GM21619 (cell line): ENCODE measurements around the gene RNF38.
"Not testable (repeated sequence)": the region's sequence is repeated elsewhere in the genome, so short reads cannot be mapped to it uniquely, and the experiment has no call there.

Experiments used
- ATAC-seq: cut with Tn5 transposase; IDR thresholded peaks from one replicate; pipeline ENCODE4 v1.9.1; 2021; ENCODE audit not compliant: unreplicated experiment

Gene RNF38

DNA sequence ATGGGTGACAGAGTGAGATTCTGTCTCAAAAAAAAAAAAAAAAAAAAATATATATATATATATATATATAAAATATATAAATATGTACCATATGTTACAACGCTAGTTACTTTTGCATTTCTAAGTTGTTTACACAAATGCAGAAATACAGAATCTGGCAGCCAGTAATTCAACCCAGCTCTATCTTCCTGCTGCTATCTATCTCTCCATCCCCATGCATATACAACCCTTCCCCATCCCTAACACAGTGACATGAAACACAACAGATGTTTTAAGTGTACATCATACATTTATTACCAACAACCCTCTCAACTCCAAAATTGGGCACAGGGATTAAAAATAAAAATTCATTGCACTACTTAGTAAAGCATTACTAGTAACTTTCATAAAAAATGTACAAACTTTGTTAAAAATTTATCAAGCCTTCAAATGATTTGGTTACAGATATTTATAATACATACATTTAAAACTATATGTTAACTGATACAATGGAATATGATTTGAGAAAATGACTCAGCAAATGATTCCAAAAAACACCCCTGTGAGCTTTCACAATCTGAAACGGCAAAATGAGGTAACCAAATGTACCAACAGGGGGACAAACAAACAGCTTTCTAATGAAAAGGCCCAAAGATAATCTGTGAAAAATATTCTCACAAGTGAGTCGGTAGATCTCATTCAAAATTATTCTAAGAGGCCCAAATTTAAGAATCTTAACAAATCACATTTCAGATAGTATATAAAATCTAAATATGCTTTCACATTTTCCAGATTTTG, 63.8 kb downstream of the RNF38 start:
- no peak for ATAC-seq

GRCh38 chr9:36332006-36332405, 68.1 kb downstream of the RNF38 start:
- no peak for ATAC-seq

GRCh38 chr9:36328798-36329411, 71.2 kb downstream of the RNF38 start:
- ATAC-seq: no peak

DNA sequence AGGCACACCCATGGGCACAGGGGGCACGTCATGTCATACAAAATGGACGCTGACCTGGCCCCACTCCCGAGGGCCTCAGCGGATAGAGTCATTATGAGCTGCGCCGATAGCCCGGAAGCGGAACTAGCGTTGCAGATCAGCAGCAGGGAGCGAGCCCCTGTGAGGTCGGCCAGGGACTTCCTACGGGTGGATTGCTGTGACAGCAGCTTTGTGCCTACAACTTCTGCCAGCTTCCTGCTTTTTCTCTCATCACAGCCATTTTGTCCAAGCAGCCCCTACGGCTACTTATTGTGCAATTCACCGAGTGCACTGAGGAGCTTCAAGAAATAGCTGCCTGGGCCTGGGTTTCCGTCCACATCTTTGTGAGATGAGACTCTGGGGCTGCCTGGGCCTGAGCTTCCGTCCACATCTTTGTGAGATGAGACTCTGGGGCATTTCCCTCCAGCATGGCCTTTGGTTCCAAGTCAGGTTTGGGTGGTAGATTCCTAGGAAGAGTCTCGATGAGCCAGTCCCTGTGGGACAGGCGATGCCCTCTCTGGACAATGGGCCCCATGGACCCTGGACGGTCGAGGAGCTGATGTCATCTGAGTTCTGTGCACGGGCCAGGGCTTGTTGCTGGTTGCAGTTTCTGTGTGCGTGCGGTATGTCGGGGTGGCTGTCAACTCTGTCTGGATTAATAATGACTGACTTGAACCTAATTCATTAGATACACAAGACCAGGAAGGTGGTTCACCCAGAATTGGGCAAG, 74.8 kb downstream of the RNF38 start:
- no peak for ATAC-seq

- no peak for ATAC-seq
These were observed 76.1 kb downstream of the RNF38 start for GRCh38 chr9:36323926-36324325.

- no peak for ATAC-seq
These were observed 77.6 kb downstream of the RNF38 start for GRCh38 chr9:36322462-36322861.

- ATAC-seq: not testable (repeated sequence)
These were observed 78.2 kb downstream of the RNF38 start for GRCh38 chr9:36321903-36322302.

DNA sequence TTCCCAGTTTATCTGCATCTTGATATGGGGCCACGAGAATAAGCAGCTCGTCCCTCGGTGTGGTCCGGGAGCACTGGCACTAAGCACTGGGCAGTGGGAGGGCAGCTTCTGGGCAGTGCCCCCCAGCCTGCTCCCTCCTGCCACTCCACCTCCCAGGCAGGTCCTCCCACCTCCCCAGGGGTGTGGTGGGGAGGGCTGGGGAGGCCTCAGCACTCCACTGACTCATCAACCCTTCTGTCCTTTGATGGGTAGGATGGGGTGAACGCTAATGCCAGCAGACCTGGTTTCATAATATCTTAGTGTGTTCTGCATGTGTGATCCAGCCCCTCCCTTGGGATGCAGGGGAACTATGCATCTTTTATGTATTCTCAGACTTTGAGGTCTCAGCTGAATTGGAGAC, 79.6 kb downstream of the RNF38 start:
- ATAC-seq: no peak

GRCh38 chr9:36319806-36320205, 80.3 kb downstream of the RNF38 start:
- ATAC-seq: no peak

GRCh38 chr9:36319183-36319582, 80.9 kb downstream of the RNF38 start:
- ATAC-seq: no peak

DNA sequence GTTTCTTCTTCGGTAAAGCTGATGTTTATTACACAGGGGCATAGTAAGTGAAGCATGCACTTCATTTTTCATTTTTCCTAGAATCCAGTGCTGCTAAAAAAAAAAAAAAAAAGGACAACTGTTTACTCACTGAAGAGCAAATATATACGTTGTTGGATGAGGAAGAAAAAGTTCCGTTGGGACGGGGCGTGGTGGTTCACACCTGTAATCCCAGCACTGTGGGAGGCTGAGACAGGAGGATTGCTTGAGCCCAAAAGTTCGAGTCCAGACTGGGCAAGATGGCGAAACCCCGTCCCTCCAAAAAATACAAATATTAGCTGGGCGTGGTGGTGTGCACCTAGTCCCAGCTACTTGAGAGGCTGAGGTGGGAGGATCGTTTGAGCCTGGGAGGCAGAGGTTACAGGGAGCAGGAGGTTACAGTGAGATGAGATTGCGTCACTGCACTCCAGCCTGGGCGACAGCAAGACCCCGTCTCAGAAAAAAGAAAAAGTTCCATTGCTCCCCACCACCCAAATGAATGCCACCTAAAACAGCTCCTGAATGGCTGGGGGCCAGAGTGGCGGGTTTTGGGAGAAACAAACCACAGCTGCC, 81.8 kb downstream of the RNF38 start:
- no peak for ATAC-seq

- no peak for ATAC-seq
These were observed 82.3 kb downstream of the RNF38 start for GRCh38 chr9:36317766-36318165.

DNA sequence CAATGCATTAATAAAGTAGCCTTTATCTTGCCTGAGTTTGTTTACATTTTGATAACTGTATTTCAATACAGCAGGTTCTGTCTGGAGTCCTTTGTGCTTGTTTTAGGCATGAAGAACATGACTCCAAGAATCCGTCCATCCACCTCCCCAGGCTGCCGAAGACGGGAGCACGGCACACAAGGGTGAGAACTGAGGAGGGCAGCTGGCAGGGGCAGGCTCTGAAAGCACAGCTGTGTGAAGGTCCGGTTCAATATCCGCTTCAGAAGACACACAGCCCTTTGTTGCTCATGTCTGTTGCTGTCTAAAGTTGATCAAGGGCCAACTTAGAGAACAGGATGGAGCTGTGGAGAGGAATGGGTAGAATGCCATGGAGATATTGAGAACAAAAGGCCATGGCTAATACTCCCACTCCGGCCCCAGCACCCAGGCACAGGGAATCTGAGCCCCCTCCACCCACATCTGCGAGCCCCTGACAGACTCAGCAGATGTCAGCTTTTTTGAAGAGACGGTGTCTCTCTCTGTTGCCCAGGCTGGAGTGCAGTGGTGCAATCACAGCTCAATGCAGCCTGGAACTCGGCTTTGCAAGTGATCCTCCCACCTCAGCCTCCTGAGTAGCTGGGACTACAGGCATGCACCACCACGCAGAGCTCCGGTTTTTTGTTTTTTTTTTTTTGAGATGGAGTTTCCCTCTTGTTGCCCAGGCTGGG, 83.3 kb downstream of the RNF38 start:
- ATAC-seq: no peak

DNA sequence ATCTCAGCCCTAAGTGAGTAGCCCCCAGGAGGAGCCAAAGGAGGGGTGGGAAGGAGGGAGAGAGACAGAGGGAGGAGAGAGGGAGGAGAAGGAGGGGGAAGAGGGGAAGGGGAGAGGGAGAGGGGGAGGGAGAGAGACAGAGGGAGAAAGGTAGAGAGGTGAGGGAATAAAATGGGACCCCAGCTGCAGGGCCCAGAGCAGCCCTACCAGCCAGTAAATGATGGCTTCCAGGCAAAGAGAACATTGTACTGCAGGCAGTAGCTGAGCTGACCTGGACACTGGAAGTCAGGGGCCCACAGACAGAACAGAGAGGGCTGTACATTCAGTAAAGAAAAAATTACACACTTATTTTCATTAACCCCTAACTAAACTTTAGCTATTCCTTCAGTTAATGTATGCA, 84.0 kb downstream of the RNF38 start:
- ATAC-seq: no peak

DNA sequence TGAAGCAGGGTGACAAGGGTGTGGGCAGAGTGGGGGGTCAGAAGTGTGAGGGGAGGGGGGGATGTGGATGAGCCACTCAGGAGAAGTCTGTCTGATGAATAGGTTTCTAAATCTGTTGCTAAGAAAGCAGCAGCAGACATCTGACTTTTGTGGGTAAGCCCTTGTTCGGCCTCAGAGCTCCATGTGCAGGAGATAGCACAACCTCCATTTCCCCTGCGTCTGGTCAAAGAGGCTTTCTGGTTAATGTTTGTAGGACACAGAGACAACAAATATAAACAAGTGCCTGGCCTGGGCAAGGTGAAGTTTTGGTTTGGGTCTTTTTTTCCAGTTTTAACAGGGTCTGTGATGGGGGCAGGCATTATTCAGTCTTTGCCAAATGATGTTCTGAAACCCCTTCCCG, 84.8 kb downstream of the RNF38 start:
- no peak for ATAC-seq

DNA sequence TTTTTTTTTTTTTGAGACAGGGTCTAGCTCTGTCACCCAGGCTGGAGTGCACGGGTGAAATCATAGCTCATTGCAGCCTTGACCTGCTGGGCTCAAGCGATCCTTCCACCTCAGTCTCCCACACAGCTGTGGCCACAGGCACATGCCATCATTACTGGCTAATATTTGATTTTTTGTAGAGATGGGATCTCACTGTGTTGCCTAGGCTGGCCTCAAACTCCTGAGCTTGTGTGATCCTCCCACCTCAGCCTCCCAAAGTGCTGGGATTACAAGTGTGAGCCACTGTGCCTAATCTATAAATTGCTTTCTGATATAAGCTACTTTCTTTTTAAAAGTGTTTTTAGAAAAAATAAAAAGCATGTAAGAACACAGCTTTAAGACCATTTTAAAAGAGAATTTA, 85.3 kb downstream of the RNF38 start:
- no peak for ATAC-seq

DNA sequence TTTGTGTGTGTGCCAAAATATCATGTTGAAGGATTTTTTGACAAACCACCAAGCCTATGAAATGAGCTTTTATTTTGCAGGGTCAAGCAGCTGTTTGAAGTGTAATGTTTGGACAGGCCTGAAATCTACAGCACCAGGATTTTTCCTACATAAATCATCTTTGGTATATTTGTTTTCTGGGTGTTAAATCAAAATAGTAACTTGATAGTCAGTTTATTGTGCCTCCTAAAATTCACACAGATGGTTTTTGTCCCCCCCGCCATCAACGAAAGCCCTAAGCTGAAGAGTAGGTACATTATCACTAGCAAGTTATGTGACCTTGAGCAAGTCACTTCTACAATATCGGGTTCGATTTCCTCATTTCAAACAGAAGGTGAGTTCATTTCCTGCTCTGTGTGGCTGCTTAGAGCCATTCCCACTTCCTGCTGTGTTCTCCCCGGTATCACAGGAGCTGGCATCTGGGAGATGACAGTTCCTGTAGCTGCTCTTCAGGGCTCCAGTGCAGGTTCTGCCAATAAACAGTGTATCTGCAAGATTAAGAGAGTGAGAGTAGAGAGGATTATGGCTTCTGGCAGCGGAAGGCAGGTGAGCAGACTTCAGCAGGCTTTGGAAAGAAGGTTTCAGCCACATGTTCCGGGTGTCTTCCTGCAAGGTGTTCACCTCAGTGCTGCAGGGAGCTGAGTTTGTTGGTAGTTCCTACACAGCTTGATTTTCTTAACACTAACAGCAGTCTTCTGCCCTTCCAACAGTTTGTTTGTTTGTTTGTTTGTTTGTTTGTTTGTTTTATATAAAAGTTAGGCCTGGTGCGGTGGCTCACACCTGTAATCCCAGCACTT, 93.4 kb downstream of the RNF38 start:
- no peak for ATAC-seq

GRCh38 chr9:36304366-36304765, 95.7 kb downstream of the RNF38 start:
- not testable (repeated sequence) for ATAC-seq

DNA sequence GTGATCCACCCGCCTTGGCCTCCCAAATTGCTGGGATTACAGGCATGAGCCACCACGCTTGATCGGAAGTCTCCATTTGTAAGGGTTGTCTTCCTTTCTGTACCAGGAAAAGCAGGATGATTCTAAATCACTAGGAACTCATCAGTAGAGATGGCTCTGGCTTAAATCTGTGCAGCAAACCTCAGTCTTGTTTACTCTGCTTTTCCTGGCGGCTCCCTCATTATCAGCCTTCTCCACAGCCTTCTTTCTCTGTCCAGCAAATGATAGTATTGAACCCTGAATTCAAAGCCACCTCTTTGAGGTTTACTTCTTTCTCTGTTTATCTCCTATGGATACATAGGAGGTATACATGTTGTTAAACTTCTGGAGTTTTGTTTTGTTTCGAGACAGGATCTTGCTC, 98.8 kb downstream of the RNF38 start:
- no peak for ATAC-seq

GRCh38 chr9:36298566-36298965, 101.5 kb downstream of the RNF38 start:
- no peak for ATAC-seq
